Thyroid gland (tissue), 4 donors: ENCODE data around the gene MTA1.

Experiments
- POLR2A ChIP-seq, 2 donors: fragments of 450-650 bp; IDR thresholded peaks; one replicate each; pipeline ENCODE4 v1.6.1; 2017; ENCODE audit warnings: antibody characterized with exemption in 2 of 2, mild to moderate bottlenecking in 2 of 2, moderate library complexity in 1 of 2
- TF ChIP-seq, protein P1 (sequence below), 6 experiments: fragments of 200-600 bp in 3 of 6; fragments of 450-650 bp in 3 of 6; sonication (generic) in 3 of 6; IDR thresholded peaks; one replicate each; pipeline ENCODE4 v1.5.1; 2016 to 2019; ENCODE audit warnings: antibody characterized with exemption in 6 of 6, mild to moderate bottlenecking in 2 of 6, inconsistent platforms in 1 of 6, moderate library complexity in 1 of 6

DNA sequence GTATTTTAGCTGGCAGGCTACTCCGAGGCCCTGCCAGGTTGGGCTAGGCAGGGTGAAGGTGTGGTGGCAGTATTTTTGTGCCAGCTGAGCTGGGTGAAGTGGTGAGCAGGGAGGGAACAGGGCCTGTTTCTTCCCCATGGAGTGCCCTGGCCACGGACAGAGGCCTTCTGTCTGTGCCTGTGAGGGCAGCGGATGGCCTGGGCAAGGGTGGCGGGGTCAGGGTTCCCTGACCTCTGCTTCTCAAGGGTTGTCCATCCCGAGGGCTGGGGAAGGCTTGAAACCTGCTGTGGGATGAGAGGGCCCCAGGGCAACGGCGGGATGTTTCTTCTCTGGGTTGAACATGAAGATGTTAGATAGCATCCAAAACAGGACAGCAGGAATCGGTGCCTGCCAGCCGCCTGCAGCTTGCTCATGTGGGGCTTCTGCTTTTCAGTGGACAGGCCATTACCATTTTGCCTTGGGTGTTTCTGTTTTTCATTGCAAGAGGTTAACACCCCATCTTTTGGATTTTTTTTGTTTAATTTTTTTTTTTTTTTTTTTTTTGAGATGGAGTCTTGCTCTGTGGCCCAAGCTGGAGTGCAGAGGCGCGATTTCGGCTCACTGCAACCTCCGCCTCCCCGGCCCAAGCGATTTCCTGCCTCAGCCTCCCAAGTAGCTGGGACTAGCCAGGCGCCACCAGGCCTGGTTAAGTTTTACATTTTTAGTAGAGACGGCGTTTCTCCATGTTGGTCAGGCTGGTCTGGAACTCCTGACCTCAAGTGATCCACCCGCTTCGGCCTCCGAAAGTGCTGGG lies 3.3 kb downstream of the MTA1 start:
- TF ChIP-seq, protein P1, sequence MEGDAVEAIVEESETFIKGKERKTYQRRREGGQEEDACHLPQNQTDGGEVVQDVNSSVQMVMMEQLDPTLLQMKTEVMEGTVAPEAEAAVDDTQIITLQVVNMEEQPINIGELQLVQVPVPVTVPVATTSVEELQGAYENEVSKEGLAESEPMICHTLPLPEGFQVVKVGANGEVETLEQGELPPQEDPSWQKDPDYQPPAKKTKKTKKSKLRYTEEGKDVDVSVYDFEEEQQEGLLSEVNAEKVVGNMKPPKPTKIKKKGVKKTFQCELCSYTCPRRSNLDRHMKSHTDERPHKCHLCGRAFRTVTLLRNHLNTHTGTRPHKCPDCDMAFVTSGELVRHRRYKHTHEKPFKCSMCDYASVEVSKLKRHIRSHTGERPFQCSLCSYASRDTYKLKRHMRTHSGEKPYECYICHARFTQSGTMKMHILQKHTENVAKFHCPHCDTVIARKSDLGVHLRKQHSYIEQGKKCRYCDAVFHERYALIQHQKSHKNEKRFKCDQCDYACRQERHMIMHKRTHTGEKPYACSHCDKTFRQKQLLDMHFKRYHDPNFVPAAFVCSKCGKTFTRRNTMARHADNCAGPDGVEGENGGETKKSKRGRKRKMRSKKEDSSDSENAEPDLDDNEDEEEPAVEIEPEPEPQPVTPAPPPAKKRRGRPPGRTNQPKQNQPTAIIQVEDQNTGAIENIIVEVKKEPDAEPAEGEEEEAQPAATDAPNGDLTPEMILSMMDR (IDR thresholded peaks at IDR 0.05) = no peak
- no peak for TF ChIP-seq POLR2A (IDR thresholded peaks at IDR 0.05)
